GM23338 (cell line): Measurements from ENCODE around the gene DLST.

Source experiments
- CREB1 ChIP-seq: fragments of 250-450 bp; sonication (Bioruptor Pico); IDR thresholded peaks from 2 replicates; pipeline ENCODE4 v1.5.0; 2020; ENCODE audit warnings: low read depth, mild to moderate bottlenecking, moderate library complexity
- CTCF ChIP-seq, 2 experiments: fragments of 200-600 bp in 1 of 2; sonication (generic) in 1 of 2; conservative IDR thresholded peaks; 2 replicates each; pipeline versions ENCODE4 v1.5.1 to v1.6.1; 2016 to 2017; ENCODE audit warnings: antibody characterized with exemption in 2 of 2, low read depth in 2 of 2, mild to moderate bottlenecking in 2 of 2, moderate library complexity in 1 of 2
- ETS1 ChIP-seq: IDR thresholded peaks from 2 replicates; pipeline ENCODE4 v1.6.1; 2016; ENCODE audit warnings: antibody characterized with exemption
- EZH2 ChIP-seq: fragments of 200-600 bp; sonication (generic); IDR thresholded peaks from one replicate; pipeline ENCODE4 v1.8.0; 2017; ENCODE audit warnings: antibody characterized with exemption, mild to moderate bottlenecking, low read depth; ENCODE audit not compliant: unreplicated experiment
- EZH2phosphoT487 ChIP-seq: fragments of 200-600 bp; sonication (generic); IDR thresholded peaks from one replicate; pipeline ENCODE4 v1.8.1; 2018; ENCODE audit warnings: antibody characterized with exemption; ENCODE audit not compliant: unreplicated experiment
- JUNB ChIP-seq: IDR thresholded peaks from one replicate; pipeline ENCODE4 v1.6.1; 2016; ENCODE audit warnings: antibody characterized with exemption; ENCODE audit not compliant: unreplicated experiment
- NANOG ChIP-seq: IDR thresholded peaks from 2 replicates; pipeline ENCODE4 v1.6.1; 2016; ENCODE audit warnings: antibody characterized with exemption, borderline replicate concordance
- POLR2AphosphoS5 ChIP-seq: IDR thresholded peaks from 2 replicates; pipeline ENCODE4 v1.6.1; 2016; ENCODE audit warnings: antibody characterized with exemption, low read depth
- REST ChIP-seq: IDR thresholded peaks from one replicate; pipeline ENCODE4 v1.6.1; 2018; ENCODE audit warnings: antibody characterized with exemption; ENCODE audit not compliant: unreplicated experiment
- ZNF114 ChIP-seq: fragments of 250-450 bp; sonication (Bioruptor Pico); IDR thresholded peaks from 2 replicates; pipeline ENCODE4 v1.5.0; 2020; ENCODE audit warnings: mild to moderate bottlenecking, moderate library complexity
- ZNF331 ChIP-seq: fragments of 250-450 bp; sonication (Bioruptor Pico); IDR thresholded peaks from 2 replicates; pipeline ENCODE4 v1.5.0; 2020; ENCODE audit warnings: low read depth, mild to moderate bottlenecking, moderate library complexity
- ZNF462 ChIP-seq: fragments of 250-450 bp; sonication (Bioruptor Pico); IDR thresholded peaks from 2 replicates; pipeline ENCODE4 v1.5.0; 2020; ENCODE audit warnings: mild to moderate bottlenecking, moderate library complexity

GRCh38 chr14:74840603-74841030 lies 41.1 kb upstream of the DLST start:
- TF ChIP-seq EZH2phosphoT487, result no peak
- no peak for TF ChIP-seq CTCF (conservative IDR thresholded peaks at IDR 0.05; ENCODE audit: low read depth in 2 of 2)
- TF ChIP-seq CREB1 (CRISPR knock-in tag), result no peak
- no peak for TF ChIP-seq NANOG
- no peak for TF ChIP-seq EZH2
- TF ChIP-seq ETS1, result no peak
- no peak for TF ChIP-seq REST
- no peak for TF ChIP-seq POLR2AphosphoS5
- TF ChIP-seq JUNB, result no peak
- no peak for TF ChIP-seq ZNF462 (CRISPR knock-in tag)
- no peak for TF ChIP-seq ZNF331
- no peak for TF ChIP-seq ZNF114 (CRISPR knock-in tag)
